GM23248 (cell line): Measurements from ENCODE around the gene HK1. TPM values are rescaled to one million over a fixed set of nuclear protein-coding genes. Genes with fewer than 3 reads are reported as not detected.

Experiments used
- DNase-seq: peaks from one replicate; pipeline ENCODE4 v3.0.0-alpha.2; 2015
- H2AFZ ChIP-seq: fragments of 200-600 bp; sonication (generic); 2 replicates; pipeline ENCODE4 v1.6.1; 2016; ENCODE audit warnings: antibody characterized with exemption
- H3F3A ChIP-seq: fragments of 200-600 bp; sonication (generic); 2 replicates; pipeline ENCODE4 v1.6.1; 2016; ENCODE audit warnings: mild to moderate bottlenecking, antibody characterized with exemption, mixed run types; ENCODE audit not compliant: insufficient read depth
- H3K27ac ChIP-seq: fragments of 200-600 bp; sonication (generic); 2 replicates; pipeline ENCODE4 v1.5.1; 2016; ENCODE audit warnings: mild to moderate bottlenecking
- H3K27me3 ChIP-seq: fragments of 200-600 bp; sonication (generic); replicated peaks from 2 replicates; pipeline ENCODE4 v1.6.1; 2016; ENCODE audit warnings: mild to moderate bottlenecking; ENCODE audit not compliant: insufficient read depth
- H3K36me3 ChIP-seq: fragments of 200-600 bp; sonication (generic); 2 replicates; pipeline ENCODE4 v1.6.1; 2016; ENCODE audit warnings: low read depth, mild to moderate bottlenecking
- H3K4me1 ChIP-seq: fragments of 200-600 bp; sonication (generic); 2 replicates; pipeline ENCODE4 v1.6.1; 2016; ENCODE audit warnings: mild to moderate bottlenecking; ENCODE audit not compliant: insufficient read depth
- H3K4me2 ChIP-seq: fragments of 200-600 bp; sonication (generic); one replicate; pipeline ENCODE4 v1.6.1; 2016; ENCODE audit warnings: mild to moderate bottlenecking; ENCODE audit not compliant: unreplicated experiment
- H3K4me3 ChIP-seq: fragments of 200-600 bp; sonication (generic); 2 replicates; pipeline ENCODE4 v1.5.1; 2016; ENCODE audit warnings: mild to moderate bottlenecking
- H3K79me2 ChIP-seq: fragments of 200-600 bp; sonication (generic); 2 replicates; pipeline ENCODE4 v1.6.1; 2016; ENCODE audit warnings: mild to moderate bottlenecking; ENCODE audit not compliant: insufficient read depth
- H3K9ac ChIP-seq: fragments of 200-600 bp; sonication (generic); 2 replicates; pipeline ENCODE4 v1.6.1; 2016; ENCODE audit warnings: mild to moderate bottlenecking
- H3K9me2 ChIP-seq: fragments of 200-600 bp; sonication (generic); 2 replicates; pipeline ENCODE4 v1.6.1; 2016; ENCODE audit warnings: mixed run types, mild to moderate bottlenecking, moderate library complexity; ENCODE audit not compliant: insufficient read depth
- H3K9me3 ChIP-seq: fragments of 200-600 bp; sonication (generic); one replicate; pipeline ENCODE4 v1.6.1; 2017; ENCODE audit warnings: low read depth
- H4K20me1 ChIP-seq: fragments of 200-600 bp; sonication (generic); 2 replicates; pipeline ENCODE4 v1.6.0; 2016; ENCODE audit not compliant: insufficient read depth
- EZH2 ChIP-seq: fragments of 200-600 bp; sonication (generic); IDR thresholded peaks from 2 replicates; pipeline ENCODE4 v1.6.1; 2018; ENCODE audit warnings: antibody characterized with exemption, mild to moderate bottlenecking; ENCODE audit not compliant: insufficient read depth, poor library complexity, severe bottlenecking
- EZH2phosphoT487 ChIP-seq: fragments of 200-600 bp; sonication (generic); IDR thresholded peaks from 2 replicates; pipeline ENCODE4 v1.6.1; 2018; ENCODE audit warnings: antibody characterized with exemption, moderate library complexity, mild to moderate bottlenecking, low read depth; ENCODE audit not compliant: insufficient read depth
- WGBS, 2 experiments: methylation state at CpG; one replicate each; pipeline ENCODE4 v1.1.6; 2015 to 2017; ENCODE audit warnings: low lambda C conversion rate in 2 of 2, low coverage in 1 of 2; ENCODE audit errors: missing lambda C conversion rate in 2 of 2; 5-methylcytosine and 5-hydroxymethylcytosine counted together
- in situ Hi-C: fragments of 300-500 bp; cut with MboI; formaldehyde crosslinking; loops from 2 replicates; pipeline ENCODE4 v1.15.0; 2020
- polyA plus RNA-seq: library from polyadenylated mRNA; unstranded; fragments of >200 nt; fragmentation: Nextera tagmentation; extraction: Ambion mirVana; gene quantifications from 2 replicates; pipeline ENCODE4 v1.2.1, GENCODE V29; 2016
- total RNA-seq: library from RNA; depleted of rRNA; stranded (reverse); fragments of >200 nt; shearing (Covaris generic); gene quantifications from 2 replicates; pipeline ENCODE4 v1.2.3, GENCODE V29; 2014

HK1 gene
- total and polyA plus RNA-seq, 2 experiments from 2014 or later, result 96.6 to 134 TPM

GRCh38 chr10:69311309-69311708 is 33.0 kb downstream of the HK1 start:
- Histone ChIP-seq H3K79me2 (no peaks in the 10 kb centered on the region), H3K9ac (no peak overlapping the region), H3F3A (peaks cover 3% of the 10 kb centered on the region; the same call in 1 of the 2 replicates), H3K4me1 (peaks cover 3% of the 10 kb centered on the region; the same call in 1 of the 2 replicates), H3K27ac (no peak overlapping the region), H3K9me2 (no peaks in the 10 kb centered on the region), H2AFZ (no peak overlapping the region), H3K4me2 (no peak overlapping the region), H3K27me3 (no peaks in the 10 kb centered on the region), H3K36me3 (no peaks in the 10 kb centered on the region), H3K4me3 (no peak overlapping the region), H4K20me1 (no peaks in the 10 kb centered on the region), H3K9me3 (no peaks in the 10 kb centered on the region)
- TF ChIP-seq EZH2 (no peak), EZH2phosphoT487 (no peak)
- WGBS, 2 experiments, result 46 to 56% methylated on average over 4 of the region's 4 CpGs
- DNase-seq, result no peak
- in situ Hi-C loops, result no loop called here

DNA sequence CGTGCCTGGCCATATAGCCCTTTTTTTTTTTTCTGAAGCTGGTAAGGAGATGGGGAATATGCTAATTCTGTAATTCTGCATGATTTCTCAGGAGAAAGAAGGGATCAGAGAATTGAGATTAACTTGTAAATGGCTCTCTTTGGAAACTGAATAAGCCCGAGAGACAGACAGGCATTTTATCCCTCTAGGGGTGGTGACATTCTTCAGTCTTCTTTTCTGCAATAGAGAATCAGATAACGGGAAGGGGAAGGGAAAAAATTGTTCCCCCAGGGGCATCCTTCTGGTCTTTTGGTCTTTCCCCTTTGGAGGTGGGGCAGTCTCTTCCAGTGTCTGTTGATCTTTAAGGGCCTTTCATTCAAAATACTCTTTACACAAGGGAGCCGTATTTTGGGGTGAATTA is 34.2 kb downstream of the HK1 start:
- whole genome bisulfite sequencing, 2 experiments, result 84 to 95% methylated on average over 4 of the region's 4 CpGs
- no peaks in the 10 kb centered on the region for H3K9me3 ChIP-seq
- no peaks in the 10 kb centered on the region for H3K36me3 ChIP-seq
- no peak overlapping the region for H2AFZ ChIP-seq
- no peak overlapping the region for H3K27ac ChIP-seq
- no peak overlapping the region for H3K4me2 ChIP-seq
- H3F3A ChIP-seq, result peaks cover 15% of the 10 kb centered on the region
- H4K20me1 ChIP-seq, result no peaks in the 10 kb centered on the region
- no peaks in the 10 kb centered on the region for H3K9me2 ChIP-seq
- H3K27me3 ChIP-seq, result no peaks in the 10 kb centered on the region
- H3K9ac ChIP-seq, result no peak overlapping the region
- DNase-seq, result no peak
- H3K4me1 ChIP-seq, result peaks cover 9% of the 10 kb centered on the region
- H3K4me3 ChIP-seq, result no peak overlapping the region
- TF ChIP-seq EZH2phosphoT487 (no peak), EZH2 (no peak)
- H3K79me2 ChIP-seq, result no peaks in the 10 kb centered on the region
- in situ Hi-C loops, result no loop called here

DNA sequence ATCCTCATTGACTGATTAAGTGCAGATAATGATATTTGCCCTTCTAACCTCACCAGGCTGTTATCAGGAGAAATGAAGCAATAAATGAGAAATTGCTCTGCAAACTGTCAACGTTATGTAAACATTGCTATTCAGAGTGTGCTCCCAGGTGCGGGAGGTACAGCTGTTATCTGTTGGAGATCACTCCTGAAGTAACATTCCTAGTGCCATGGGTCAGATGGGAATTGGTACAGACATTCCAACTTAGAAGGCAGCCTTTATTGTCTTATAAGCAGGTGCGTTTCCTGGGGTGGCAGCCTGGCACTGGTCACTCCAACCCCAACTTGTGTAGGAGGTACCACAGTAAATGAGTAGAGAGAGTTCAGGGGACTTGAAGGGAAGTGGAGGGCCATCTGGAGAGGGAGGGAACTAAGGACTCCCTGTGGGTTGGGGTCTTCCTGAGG is 36.8 kb downstream of the HK1 start:
- H3K36me3 ChIP-seq, result no peaks in the 10 kb centered on the region
- no peaks in the 10 kb centered on the region for H3K27me3 ChIP-seq
- no peak overlapping the region for H3K4me3 ChIP-seq
- in situ Hi-C loops, result no loop called here
- H4K20me1 ChIP-seq, result peaks cover 2% of the 10 kb centered on the region; the same call in 1 of the 2 replicates
- H3K9me2 ChIP-seq, result no peaks in the 10 kb centered on the region
- TF ChIP-seq EZH2 (no peak), EZH2phosphoT487 (no peak)
- peaks cover 15% of the 10 kb centered on the region for H3K79me2 ChIP-seq
- peaks cover 12% of the 10 kb centered on the region for H3K4me1 ChIP-seq
- no peak overlapping the region for H3K4me2 ChIP-seq
- H3K9ac ChIP-seq, result no peak overlapping the region
- no peaks in the 10 kb centered on the region for H3K9me3 ChIP-seq
- H3K27ac ChIP-seq, result no peak overlapping the region
- no peak overlapping the region for H2AFZ ChIP-seq
- WGBS, 2 experiments, result 82% methylated on average over 3 of the region's 3 CpGs
- DNase-seq, result no peak
- H3F3A ChIP-seq, result peaks cover 25% of the 10 kb centered on the region

- Histone ChIP-seq H3K36me3 (no peaks in the 10 kb centered on the region), H3K9me2 (no peaks in the 10 kb centered on the region), H3K4me2 (no peak overlapping the region), H3K79me2 (peaks cover 21% of the 10 kb centered on the region), H3K27me3 (no peaks in the 10 kb centered on the region), H3K27ac (peak overlapping the region; percentile 20; the same call in 1 of the 2 replicates), H2AFZ (0 out of 2 replicates have a peak overlapping the region, but pooled peaks have one; percentile 8), H3K4me1 (peaks cover 19% of the 10 kb centered on the region), H3K9ac (no peak overlapping the region), H3F3A (peaks cover 25% of the 10 kb centered on the region), H3K9me3 (no peaks in the 10 kb centered on the region), H4K20me1 (peaks cover 4% of the 10 kb centered on the region; the same call in 1 of the 2 replicates), H3K4me3 (no peak overlapping the region)
- DNase-seq, result no peak
- TF ChIP-seq EZH2 (no peak), EZH2phosphoT487 (no peak)
- in situ Hi-C loops, result no loop called here
- 85 to 92% methylated on average over 6 of the region's 6 CpGs for WGBS, 2 experiments
Measured at GRCh38 chr10:69315610-69316312, 37.5 kb downstream of the HK1 start.
